PC-3 (cell line): ENCODE measurements around the gene CCL7.

ENCODE experiments used
- CTCF ChIP-seq: fragments of 300-600 bp; sonication (generic); conservative IDR thresholded peaks from 2 replicates; pipeline ENCODE4 v1.5.1; 2017; ENCODE audit warnings: antibody characterized with exemption, low read depth, mild to moderate bottlenecking, low read length
- EZH2phosphoT487 ChIP-seq: fragments of 300-600 bp; sonication (generic); IDR thresholded peaks from 2 replicates; pipeline ENCODE4 v1.6.1; 2018; ENCODE audit warnings: mild to moderate bottlenecking, antibody characterized with exemption, low read length, borderline replicate concordance

DNA sequence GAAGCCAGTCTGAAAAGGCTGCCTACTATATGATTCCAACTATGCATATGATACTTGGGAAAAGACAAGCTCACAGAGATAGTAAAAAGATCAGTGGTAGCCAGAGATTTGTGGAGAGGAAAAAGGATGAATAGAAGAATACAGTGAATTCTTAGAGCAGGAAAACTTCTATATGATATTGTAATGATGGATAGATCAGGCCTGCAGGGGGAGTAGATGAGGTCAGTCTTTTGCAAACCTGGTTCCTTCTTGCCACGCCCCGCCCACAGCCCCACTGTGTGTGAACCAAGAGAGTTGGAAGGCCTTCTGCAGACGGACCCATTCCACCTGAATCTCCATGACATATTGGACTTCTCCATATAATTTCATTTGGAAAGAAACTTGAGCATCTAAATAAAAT lies 48.5 kb downstream of the CCL7 start:
- no peak for TF ChIP-seq CTCF
- TF ChIP-seq EZH2phosphoT487 = no peak
